ENCODE measurements around the gene MEGF9. TPM values are rescaled to one million over a fixed set of nuclear protein-coding genes. Genes with fewer than 3 reads are reported as not detected.

Gene MEGF9
- total and polyA plus RNA-seq, 2 of the 13 experiments (the other 11 are each of a cell fraction or from before 2014, with no cell fraction given), result 3.1 to 3.3 TPM

GRCh38 chr9:120710110-120710981 is 3.9 kb downstream of the MEGF9 start (continued):
- no peak for TF ChIP-seq ZBTB39 (CRISPR knock-in tag; IDR thresholded peaks at IDR 0.05)
- no peak for TF ChIP-seq TRIM24 (CRISPR knock-in tag; IDR thresholded peaks at IDR 0.05)
- no peak for TF ChIP-seq MBD4 (IDR thresholded peaks at IDR 0.05; ENCODE audit: borderline replicate concordance, low read length)
- peak; percentile 42; the same call in 1 of the 2 replicates for TF ChIP-seq DRAP1 (CRISPR knock-in tag; IDR thresholded peaks at IDR 0.05)
- TF ChIP-seq SOX13 (IDR thresholded peaks at IDR 0.05), result no peak
- 0 out of 4 replicates have a peak, but pooled peaks of 1 of the 2 experiments have one; percentile 17 for TF ChIP-seq SOX13 (CRISPR knock-in tag; conservative IDR thresholded peaks at IDR 0.05 in 1 of 2, IDR thresholded peaks at IDR 0.05 in 1 of 2)
- TF ChIP-seq ZNF383 (CRISPR knock-in tag; IDR thresholded peaks at IDR 0.05; ENCODE audit: borderline replicate concordance), result 0 out of 2 replicates have a peak, but pooled peaks have one; percentile 29
- peak; percentile 99 for TF ChIP-seq HMGXB3 (CRISPR knock-in tag; IDR thresholded peaks at IDR 0.05; ENCODE audit: borderline replicate concordance)
- TF ChIP-seq ZNF766 (CRISPR knock-in tag; IDR thresholded peaks at IDR 0.05; ENCODE audit: borderline replicate concordance), result no peak
- 0 out of 2 replicates have a peak, but pooled peaks have one; percentile 31 for TF ChIP-seq PHF8 (CRISPR knock-in tag; IDR thresholded peaks at IDR 0.05)
- no peak for TF ChIP-seq ZNF724P (CRISPR knock-in tag; IDR thresholded peaks at IDR 0.05; ENCODE audit: borderline replicate concordance)
- no peak for TF ChIP-seq ZNF282 (IDR thresholded peaks at IDR 0.05; ENCODE audit: partially characterized antibody)
- no peak for TF ChIP-seq ZNF343 (CRISPR knock-in tag; IDR thresholded peaks at IDR 0.05)
- no peak for TF ChIP-seq HNF1A (IDR thresholded peaks at IDR 0.05; ENCODE audit: low read depth)
- no peak for TF ChIP-seq HNF1A (CRISPR knock-in tag; IDR thresholded peaks at IDR 0.05; ENCODE audit: borderline replicate concordance)
- no peak for TF ChIP-seq MLLT10 (CRISPR knock-in tag; IDR thresholded peaks at IDR 0.05)
